HG03095 (cell line): Measurements from ENCODE around the gene PCF11.

Source experiments
- ATAC-seq: cut with Tn5 transposase; IDR thresholded peaks from one replicate; pipeline ENCODE4 v1.9.1; 2021; ENCODE audit warnings: moderate library complexity; ENCODE audit not compliant: unreplicated experiment

The PCF11 gene

DNA sequence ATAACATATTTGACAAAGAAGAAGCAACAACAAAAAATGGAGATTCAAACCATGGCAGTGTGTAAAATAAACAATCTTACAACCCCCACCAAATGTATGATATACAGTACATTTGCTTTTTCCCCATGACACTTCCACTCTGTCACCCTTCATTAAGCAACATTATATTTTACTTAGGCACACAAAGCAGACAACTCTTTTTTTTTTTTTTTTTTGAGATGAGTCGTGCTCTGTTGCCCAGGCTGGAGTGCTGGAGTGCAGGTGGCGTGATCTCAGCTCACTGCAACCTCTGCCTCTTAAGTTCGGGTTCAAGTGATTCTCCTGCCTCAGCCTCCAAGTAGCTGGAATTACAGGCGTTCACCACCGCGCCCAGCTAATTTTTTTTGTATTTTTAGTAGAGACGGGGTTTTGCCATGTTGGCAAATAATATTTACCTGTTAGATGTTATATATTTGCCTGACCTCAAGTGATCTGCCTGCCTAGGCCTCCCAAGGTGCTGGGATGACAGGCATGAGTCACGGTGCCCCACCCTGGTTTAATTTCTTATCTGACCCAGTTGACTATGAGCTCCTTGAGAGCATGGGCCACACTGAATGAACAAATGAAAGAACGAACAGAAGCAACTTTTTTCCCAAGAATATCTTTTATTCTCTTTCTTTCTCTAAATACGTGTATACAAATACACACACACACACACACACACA, 5.5 kb upstream of the PCF11 start:
- ATAC-seq = no peak

- no peak for ATAC-seq
Measured at GRCh38 chr11:83152264-83152663, 4.7 kb upstream of the PCF11 start.

DNA sequence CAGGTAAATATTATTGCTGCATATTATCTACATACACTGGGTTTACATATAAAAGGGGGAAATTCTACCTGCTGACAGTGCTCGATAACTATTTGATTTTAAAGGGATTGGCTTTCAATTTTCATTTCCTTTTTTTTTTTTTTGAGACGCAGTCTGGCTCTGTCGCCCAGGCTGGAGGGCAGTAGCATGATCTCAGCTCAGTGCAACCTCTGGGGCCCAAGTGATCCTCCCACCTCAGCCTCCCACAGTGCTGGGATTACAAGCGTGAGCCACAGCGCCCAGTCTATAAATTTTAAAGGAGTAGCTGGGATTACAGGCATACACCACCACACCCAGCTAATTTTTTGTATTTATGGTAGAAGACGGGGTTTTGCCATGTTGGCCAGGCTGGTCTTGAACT, 3.2 kb upstream of the PCF11 start:
- ATAC-seq = no peak

DNA sequence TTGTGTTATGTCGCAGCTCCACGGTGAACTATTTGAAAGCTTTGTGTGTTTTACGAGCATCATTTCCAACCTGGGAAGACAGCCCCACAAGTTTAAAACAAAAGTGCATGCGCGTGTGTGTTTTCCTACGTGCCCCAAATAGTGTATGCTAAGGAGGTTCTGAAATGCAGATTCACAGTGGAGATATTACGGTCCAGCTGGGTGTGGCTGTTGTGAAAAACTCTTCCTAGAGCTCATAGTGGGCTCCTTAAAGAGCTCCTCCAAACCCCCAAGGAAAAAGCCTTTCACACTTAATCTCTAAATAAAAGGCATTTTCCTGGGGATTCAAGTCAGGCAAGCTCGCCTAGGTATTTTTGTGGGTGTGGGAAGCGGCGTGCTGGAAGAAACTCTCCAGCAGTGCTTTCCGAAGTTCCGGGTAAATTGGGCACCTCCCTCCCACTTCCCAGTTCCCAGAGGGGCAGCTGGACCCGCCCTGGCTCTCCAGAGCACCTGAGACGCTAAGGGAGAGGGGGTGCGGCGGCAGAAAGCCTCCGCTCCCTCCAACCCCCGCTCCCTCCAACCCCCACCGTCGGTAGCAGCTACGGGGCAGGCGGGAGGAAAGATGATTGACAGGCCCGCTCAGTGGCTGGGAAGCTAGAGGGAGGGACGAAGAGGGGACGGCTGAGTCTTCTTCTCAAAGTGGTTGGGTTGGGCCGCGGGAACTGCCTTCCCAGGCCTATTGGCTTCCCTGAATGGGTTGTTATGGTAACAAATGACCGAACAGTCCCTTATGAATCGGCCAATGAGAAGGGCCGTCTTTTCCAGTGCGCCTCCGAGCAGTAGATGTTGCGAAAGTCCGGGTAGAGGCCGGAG, 561 bp upstream of the PCF11 start:
- ATAC-seq = peak; percentile 92

- no peak for ATAC-seq
Measured at GRCh38 chr11:83157594-83158356, 844 bp downstream of the PCF11 start.

DNA sequence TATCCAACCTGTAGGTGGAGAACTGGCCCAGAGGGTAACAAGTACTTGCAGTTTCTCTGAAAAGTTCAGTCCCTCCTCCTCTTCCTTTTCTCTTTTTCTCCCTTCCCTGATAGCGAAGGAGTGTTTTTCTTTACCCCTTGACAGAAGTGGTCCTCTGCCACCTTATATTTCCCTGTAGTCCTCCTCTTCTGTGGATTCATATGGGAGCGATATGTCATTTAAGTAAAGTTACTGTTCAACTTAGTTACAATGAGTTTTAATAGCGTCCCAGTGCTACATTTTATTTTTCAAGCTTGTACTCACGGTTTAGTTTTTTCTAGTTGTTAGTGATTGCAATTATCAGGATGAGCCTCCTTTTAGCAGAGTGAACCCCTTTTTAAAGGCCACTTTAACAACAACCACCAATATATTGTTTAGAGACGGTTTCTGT, 1.4 kb downstream of the PCF11 start:
- ATAC-seq = no peak

DNA sequence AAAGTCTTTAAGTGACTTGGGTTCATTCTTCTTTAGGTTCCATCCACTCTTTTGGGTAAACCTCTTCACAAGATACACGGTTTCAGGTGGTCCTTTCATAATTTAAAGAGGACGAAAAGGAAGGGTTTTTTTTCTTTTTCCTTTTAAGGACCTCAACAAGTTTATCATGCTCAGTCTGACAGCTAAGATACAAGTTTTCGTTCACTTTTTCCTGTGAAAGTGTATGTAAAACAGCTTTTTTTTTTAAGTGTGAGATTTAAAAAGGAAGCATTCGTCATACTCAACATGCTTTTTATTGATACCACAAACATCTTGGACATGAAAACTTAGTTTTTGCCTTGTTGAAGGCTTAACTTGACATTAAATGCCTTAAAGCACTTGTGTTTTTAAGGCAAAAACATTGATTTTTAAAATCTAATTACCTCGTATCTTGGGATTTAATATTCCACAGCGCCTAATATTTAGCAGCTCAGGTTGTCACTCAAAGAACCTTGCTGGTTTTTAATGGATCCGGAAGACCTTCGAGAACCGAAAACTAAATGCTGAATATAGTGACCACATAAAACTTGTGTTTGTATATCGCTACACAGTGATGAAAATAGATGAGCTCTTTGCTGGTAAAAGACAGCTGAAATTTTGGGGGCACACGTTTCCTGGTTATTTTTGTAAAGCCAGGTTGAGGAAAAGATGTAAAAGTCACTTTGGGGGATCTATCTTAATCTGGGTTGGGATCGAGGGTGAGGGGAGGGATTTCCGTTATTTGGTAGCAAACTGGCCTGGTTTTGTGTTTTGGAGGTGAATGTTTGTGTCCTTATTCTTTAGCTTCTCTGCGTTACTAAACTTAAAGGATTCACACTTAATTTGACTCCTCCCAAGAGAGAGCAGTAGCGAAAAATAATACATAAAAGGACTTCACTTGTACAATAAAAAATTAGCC, 2.3 kb downstream of the PCF11 start:
- ATAC-seq = no peak

DNA sequence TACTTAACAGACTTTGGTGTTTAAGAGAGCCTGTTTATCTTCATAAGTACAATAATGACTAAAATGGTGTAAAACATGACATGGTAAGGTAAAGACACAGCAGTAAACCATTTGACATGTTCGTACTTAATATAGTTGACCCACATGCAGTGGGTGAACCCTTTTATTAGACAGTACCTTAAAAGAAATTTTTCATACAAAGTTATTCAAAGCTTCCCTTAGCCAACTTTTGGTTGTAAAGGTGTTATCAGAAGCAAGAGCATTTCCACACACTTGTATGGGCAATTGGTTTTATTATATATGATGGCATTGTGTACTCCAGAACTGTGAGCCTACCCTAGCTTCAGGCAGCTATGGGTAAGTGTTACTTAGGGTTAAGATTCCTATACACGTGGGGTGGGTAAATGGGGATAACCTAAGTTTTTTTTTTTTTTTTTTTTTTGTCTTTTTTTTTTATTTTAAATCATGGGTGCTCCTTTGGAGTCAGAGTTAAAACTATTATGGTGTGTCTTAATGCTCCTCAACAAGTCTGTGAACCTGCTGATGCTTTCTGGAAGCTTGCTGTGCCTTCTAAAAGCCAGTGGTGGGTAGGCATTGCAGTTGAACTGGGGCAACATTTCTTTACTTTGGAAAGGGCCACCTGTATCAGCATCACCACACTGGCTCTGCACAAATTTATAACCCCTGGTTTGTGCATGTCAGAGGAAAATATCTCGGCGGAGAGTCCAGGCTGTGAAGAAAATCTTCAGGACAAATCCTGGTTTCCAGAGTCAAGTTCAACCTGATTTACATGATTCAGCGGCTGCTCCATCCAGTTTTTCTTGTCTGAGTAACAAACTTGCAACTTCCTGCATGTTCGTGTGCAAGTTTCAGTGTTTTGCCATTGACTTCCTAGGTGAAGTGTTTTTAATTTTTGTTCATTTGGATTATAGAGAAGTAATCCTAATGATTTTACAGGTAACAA, 3.3 kb downstream of the PCF11 start:
- no peak for ATAC-seq

DNA sequence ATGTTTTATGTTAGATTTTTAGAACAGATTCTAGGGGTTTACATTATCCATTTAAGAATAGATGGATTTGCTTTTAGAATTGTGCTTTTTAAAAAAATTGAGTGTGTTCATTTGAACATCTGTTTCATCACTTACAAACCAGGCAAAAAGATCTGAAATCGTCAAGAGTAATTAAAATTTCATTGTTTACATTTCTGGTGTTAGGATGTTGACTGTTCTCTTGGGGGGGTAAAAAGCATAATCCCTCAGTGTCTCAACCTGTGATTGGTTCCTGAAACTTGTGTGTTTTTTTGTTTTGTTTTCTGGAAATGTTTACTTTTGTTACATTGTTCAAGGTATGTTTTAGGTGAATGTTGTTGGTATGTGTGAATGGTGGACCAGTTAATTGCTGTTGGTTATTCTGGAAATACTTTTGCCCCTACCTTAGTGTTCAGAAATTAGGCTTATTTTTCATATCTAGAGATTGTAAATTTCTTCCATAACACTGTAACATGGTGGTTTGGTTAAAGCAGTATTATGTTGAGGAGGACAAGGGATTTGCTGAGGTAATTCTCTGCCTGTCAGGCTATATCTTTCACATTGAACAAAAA, 4.8 kb downstream of the PCF11 start:
- no peak for ATAC-seq

- ATAC-seq = no peak
Measured at GRCh38 chr11:83162377-83162776, 5.4 kb downstream of the PCF11 start.

DNA sequence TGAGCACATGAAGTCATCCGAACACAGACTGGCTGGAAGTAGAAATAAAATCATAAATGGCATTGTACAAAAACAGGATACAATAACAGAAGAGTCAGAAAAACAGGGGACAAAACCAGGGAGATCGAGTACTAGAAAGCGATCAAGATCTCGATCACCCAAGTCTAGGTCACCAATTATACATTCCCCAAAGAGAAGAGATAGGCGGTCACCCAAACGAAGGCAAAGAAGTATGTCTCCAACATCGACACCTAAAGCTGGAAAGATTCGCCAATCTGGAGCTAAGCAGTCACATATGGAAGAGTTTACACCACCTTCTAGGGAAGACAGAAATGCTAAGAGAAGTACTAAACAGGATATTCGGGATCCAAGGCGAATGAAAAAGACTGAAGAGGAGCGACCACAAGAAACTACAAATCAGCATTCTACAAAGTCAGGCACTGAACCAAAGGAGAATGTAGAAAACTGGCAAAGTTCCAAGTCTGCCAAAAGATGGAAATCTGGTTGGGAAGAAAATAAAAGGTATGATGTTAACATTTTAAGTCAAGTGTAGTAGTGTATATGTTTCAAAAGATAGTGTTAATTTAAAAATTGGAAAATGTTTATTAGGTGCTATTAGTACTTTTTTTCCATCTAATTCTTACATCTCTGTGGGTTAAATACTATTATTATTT, 9.4 kb downstream of the PCF11 start:
- ATAC-seq = no peak

DNA sequence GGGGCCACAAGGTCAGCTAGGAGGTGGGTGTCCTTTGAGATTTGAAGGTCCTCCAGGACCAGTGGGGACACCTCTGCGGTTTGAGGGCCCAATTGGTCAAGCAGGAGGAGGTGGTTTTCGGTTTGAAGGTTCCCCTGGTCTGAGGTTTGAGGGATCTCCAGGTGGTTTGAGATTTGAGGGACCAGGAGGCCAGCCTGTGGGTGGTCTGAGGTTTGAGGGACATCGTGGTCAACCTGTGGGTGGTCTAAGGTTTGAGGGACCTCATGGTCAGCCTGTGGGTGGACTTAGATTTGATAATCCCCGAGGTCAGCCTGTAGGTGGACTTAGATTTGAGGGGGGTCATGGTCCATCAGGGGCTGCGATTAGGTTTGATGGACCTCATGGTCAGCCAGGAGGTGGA, 11.8 kb downstream of the PCF11 start:
- no peak for ATAC-seq

GRCh38 chr11:83170865-83171264, 13.9 kb downstream of the PCF11 start:
- no peak for ATAC-seq

DNA sequence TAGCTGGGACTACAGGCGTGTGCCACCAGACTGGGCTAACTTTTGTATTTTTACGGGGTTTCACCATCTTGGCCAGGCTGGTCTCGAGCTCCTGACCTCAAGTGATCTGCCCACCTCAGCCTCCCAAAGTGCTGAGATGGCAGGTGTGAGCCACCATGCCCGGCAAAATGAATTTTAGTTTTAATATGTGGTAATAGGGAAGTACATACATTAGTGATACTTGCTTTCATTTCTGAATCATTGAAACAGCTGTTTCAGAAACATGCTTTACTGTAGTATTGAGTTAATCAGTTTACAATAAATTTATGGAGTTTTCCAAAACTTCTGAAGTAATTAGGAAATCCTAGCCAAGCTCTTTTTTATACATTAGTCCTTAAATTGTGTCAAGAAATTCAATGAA, 15.6 kb downstream of the PCF11 start:
- no peak for ATAC-seq

GRCh38 chr11:83174008-83174407, 17.1 kb downstream of the PCF11 start:
- peak; percentile 61 for ATAC-seq

DNA sequence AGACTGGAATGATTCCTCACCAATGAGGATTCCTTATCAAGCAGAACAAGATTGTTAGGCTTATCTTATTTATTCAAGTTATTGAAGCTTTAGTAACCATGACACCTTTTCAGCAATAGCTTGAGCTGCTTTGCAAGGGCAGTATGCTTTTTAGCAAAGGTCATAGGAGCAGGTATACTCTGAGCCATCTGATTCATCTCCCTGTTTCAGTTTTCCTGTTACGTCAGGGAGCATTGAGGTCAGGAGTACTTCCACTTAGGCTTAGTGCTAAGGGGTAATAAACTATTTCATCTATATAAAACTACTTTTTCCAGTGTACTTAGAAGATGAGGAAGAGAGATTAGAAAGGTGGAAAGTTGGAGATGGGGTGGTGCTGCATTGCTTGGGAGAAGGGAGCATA, 18.9 kb downstream of the PCF11 start:
- ATAC-seq = no peak

DNA sequence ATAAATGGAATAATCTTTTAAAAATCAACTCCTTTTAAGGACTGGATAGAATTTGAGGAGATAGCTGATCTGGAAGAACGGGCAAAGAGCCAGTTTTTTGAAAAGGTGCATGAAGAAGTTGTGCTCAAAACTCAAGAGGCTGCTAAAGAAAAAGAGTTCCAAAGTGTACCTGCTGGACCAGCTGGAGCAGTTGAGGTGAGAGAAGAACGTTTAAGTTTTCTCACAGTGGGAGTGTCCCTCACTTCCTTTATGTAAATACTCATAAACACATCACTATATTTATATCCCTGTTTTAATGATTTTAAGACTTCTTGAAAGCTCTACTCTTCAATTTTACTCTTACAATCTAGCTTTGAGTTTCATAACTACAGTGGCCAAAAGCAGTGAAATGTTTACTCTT, 24.9 kb downstream of the PCF11 start:
- ATAC-seq = no peak

- no peak for ATAC-seq
Measured at GRCh38 chr11:83185767-83186166, 28.8 kb downstream of the PCF11 start.
